Measurements from ENCODE around the gene DACT3. TPM values are rescaled to one million over a fixed set of nuclear protein-coding genes. Genes with fewer than 3 reads are reported as not detected.

The DACT3 gene
- total and polyA plus RNA-seq, 7 donors: 0.44 to 1.6 (median 0.76) TPM

- 66 to 76% (median 68%) methylated on average over 6 of the region's 6 CpGs for WGBS, 3 donors
- no peak for TF ChIP-seq CTCF (IDR thresholded peaks at IDR 0.05)
- Histone ChIP-seq H3K27me3 (ENCODE audit: insufficient read depth in 3 of 3, low read length in 2 of 3) (no peaks in the 10 kb centered on the region), H3K36me3 (ENCODE audit: insufficient read depth in 1 of 2, low read depth in 1 of 2) (peaks cover 0 to 34% of the 10 kb centered on the region in 2 donors), H3K27ac (no peak overlapping the region), H3K4me3 (no peak overlapping the region), H3K4me1 (peaks cover 2% of the 10 kb centered on the region), H3K9me3 (no peaks in the 10 kb centered on the region)
- ATAC-seq: no peak
- DNase-seq: peak in 1 of 2 donors; percentile 46
- intact Hi-C loops (cut with DNase I): no loop called here
These were observed 49.2 kb downstream of the DACT3 start for GRCh38 chr19:46611776-46612175.

- Histone ChIP-seq H3K27me3 (ENCODE audit: insufficient read depth in 3 of 3, low read length in 2 of 3) (no peaks in the 10 kb centered on the region), H3K4me1 (no peaks in the 10 kb centered on the region), H3K36me3 (ENCODE audit: insufficient read depth in 1 of 2, low read depth in 1 of 2) (peaks cover 0 to 40% of the 10 kb centered on the region in 2 donors), H3K9me3 (no peaks in the 10 kb centered on the region), H3K27ac (no peak overlapping the region), H3K4me3 (no peak overlapping the region)
- 68 to 77% (median 69%) methylated on average over 17 of the region's 17 CpGs for WGBS, 3 donors
- ATAC-seq (no peak), DNase-seq (peak in 1 of 2 donors; percentile 45)
- TF ChIP-seq CTCF (IDR thresholded peaks at IDR 0.05): no peak
- intact Hi-C loops (cut with DNase I): no loop called here
These were observed 49.9 kb downstream of the DACT3 start for GRCh38 chr19:46610851-46611770.

GRCh38 chr19:46610413-46610775, 50.6 kb downstream of the DACT3 start:
- H3K36me3 ChIP-seq (ENCODE audit: insufficient read depth in 1 of 2, low read depth in 1 of 2): peaks cover 0 to 48% of the 10 kb centered on the region in 2 donors
- peak in 1 of 2 donors; percentile 5 for DNase-seq

GRCh38 chr19:46609511-46610412, 51.2 kb downstream of the DACT3 start:
- Histone ChIP-seq H3K9me3 (no peaks in the 10 kb centered on the region), H3K4me3 (no peak overlapping the region), H3K36me3 (ENCODE audit: insufficient read depth in 1 of 2, low read depth in 1 of 2) (peaks cover 0 to 50% of the 10 kb centered on the region in 2 donors), H3K27ac (no peak overlapping the region), H3K4me1 (peaks cover 8% of the 10 kb centered on the region), H3K27me3 (ENCODE audit: insufficient read depth in 3 of 3, low read length in 2 of 3) (no peaks in the 10 kb centered on the region)
- DNase-seq (peak in 1 of 2 donors; percentile 49), ATAC-seq (no peak)
- WGBS, 3 donors: 67 to 74% (median 72%) methylated on average over 30 of the region's 30 CpGs
- TF ChIP-seq CTCF (IDR thresholded peaks at IDR 0.05): no peak
- intact Hi-C loops (cut with DNase I): no loop called here

More at GRCh38 chr19:46610413-46610775, 50.6 kb downstream of the DACT3 start:
- Histone ChIP-seq H3K27me3 (ENCODE audit: insufficient read depth in 3 of 3, low read length in 2 of 3) (no peaks in the 10 kb centered on the region), H3K4me3 (no peak overlapping the region), H3K27ac (no peak overlapping the region), H3K9me3 (no peaks in the 10 kb centered on the region), H3K4me1 (peaks cover 2% of the 10 kb centered on the region)
- intact Hi-C loops (cut with DNase I): no loop called here
- WGBS, 3 donors: 52 to 66% (median 63%) methylated on average over 5 of the region's 5 CpGs
- no peak for TF ChIP-seq CTCF (IDR thresholded peaks at IDR 0.05)
- no peak for ATAC-seq
